ENCODE data around the gene CDC42BPB.

The CDC42BPB gene

DNA sequence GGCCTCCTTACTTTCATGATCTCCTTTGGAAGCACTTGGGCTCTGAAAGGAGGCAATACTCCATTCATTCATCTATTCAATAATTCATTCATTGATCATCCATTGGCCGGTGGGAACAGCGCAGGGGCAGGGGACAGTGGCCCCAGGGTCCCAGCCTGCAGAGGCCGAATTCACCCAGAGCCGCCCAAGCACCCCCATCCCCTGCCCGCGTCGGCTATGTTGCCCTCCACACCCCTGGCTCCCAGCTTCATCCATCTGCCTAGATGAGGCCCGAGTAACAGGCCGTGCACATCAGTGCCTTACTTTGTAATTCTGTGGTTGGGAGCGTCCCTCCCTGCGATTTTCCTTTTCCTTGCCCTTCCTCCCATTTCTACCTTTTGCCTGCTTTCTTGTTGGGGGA, 131.7 kb downstream of the CDC42BPB start:
- TF ChIP-seq, protein P1, sequence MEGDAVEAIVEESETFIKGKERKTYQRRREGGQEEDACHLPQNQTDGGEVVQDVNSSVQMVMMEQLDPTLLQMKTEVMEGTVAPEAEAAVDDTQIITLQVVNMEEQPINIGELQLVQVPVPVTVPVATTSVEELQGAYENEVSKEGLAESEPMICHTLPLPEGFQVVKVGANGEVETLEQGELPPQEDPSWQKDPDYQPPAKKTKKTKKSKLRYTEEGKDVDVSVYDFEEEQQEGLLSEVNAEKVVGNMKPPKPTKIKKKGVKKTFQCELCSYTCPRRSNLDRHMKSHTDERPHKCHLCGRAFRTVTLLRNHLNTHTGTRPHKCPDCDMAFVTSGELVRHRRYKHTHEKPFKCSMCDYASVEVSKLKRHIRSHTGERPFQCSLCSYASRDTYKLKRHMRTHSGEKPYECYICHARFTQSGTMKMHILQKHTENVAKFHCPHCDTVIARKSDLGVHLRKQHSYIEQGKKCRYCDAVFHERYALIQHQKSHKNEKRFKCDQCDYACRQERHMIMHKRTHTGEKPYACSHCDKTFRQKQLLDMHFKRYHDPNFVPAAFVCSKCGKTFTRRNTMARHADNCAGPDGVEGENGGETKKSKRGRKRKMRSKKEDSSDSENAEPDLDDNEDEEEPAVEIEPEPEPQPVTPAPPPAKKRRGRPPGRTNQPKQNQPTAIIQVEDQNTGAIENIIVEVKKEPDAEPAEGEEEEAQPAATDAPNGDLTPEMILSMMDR (IDR thresholded peaks at IDR 0.05; ENCODE audit: low read depth, low read length) = no peak
- no peak overlapping the region for H3K4me3 ChIP-seq (replicated peaks in 1 of 2; ENCODE audit: low read depth in 2 of 2, low read length in 2 of 2)
- DNase-seq (ENCODE audit: low read depth in 2 of 2) = no peak

DNA sequence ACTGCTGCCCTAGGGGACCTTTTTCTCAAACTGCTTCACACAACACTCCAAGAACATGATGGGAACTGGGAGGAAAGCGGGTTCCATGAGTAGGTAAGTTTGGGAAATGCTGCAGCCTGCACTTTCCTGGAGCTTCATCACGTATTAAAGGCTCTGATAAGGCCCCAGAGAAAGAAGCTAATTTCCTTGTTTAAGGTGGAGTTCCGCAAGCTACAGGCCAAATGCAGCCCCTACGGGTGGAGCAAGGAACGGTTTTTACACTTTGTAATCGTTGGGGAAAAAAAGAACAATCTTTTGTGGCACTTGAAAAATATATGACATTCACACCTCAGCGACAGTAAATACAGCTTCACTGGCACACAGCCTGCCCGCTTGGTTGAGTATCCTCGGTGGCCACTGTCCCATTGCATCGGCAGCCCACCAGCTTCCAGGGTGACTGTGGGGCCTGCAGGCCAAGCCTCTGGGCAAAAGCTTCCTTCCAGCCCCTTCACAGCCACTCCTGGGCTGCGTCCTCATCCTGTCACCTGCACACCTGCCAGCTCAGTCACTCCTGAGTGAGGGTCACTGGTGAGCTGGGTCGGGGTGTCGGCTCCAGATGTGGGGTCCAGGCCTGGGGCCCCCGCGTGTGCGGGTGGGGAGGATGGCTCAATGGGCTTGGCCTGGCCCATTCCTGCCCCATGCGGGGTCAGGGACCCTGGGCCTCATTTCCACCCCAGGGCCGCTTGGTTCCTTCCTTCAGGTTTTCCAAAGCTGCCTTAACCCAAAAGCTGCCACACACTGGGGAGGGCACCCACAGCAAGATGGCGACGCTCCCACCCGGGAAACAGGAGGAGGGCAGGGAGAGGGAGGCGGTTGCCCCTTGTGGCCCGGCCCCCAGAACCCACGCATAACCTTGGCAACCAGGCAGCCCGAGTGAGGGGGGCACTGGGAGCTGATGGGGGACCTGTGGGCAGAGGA, 132.4 kb downstream of the CDC42BPB start:
- DNase-seq (ENCODE audit: low read depth in 2 of 2) = no peak
- H3K4me3 ChIP-seq (replicated peaks in 1 of 2; ENCODE audit: low read depth in 2 of 2, low read length in 2 of 2) = no peak overlapping the region
- TF ChIP-seq, protein P1 (IDR thresholded peaks at IDR 0.05; ENCODE audit: low read depth, low read length) = peak; percentile 19

DNA sequence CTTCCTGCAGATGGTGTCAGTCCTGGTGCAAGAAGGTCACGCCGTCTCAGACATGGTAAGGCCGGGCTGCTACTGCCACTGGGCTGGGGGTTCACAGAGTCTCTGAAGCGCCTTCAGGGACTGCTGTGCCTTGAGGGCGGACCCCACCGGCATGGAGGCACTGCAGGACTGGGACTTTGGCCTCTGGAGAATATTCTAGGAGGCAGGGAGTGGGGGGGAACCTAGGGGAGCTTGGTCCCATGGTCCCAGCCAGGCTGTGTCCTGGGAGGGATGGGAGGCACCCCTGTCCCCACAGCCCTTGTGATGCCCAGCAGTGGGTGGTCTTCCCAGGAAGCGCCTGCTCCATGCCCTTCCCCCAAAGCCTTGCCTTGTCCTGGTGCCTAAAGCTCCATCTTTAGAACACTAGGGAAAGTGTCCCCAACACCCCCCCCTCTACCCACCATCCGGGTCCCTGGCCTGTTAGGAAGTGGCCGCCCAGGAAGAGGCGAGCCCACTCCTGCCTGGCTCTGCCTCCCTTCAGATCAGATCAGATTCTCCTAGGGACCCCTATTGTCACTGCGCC, 133.3 kb downstream of the CDC42BPB start:
- DNase-seq (ENCODE audit: low read depth in 2 of 2) = no peak
- TF ChIP-seq, protein P1 (IDR thresholded peaks at IDR 0.05; ENCODE audit: low read depth, low read length) = no peak
- H3K4me3 ChIP-seq (replicated peaks in 1 of 2; ENCODE audit: low read depth in 2 of 2, low read length in 2 of 2) = no peak overlapping the region

DNA sequence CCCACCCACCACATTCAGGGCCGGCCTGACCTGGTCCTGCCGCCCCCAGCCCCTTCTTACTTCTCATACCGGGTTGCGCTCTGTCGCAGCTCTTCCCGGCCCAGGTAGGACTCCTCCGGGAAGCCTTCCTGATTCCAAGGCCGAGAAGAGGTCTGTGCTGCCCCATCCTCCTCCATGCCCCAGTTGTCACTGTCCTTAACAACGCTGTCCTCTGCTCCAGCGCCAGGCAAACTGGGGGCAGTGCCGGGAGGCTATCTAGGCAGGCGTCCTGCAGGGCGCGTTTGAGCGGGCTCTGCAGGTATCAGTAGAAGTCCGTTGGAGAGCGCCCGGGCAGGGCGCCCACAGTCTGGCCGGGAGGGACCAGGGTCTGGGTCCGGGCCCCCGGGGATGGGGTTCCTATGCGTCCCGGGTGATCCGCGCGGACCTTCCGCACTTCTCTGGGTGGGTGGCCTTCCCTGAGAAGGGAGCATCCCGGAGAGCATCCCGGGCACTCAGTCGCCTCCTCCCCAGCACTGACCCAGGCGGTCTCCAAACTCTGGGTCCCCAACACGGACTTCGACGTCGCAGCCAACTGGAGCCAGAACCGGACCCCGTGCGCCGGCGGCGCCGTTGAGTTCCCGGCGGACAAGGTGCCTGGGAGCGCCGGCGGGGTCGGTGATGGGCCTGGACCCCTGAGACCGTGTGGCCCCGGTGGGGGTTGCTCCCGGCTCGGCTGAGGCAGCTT, 134.0 kb downstream of the CDC42BPB start:
- H3K4me3 ChIP-seq (replicated peaks in 1 of 2; ENCODE audit: low read depth in 2 of 2, low read length in 2 of 2) = peak overlapping the region; percentile 34 to 39

DNA sequence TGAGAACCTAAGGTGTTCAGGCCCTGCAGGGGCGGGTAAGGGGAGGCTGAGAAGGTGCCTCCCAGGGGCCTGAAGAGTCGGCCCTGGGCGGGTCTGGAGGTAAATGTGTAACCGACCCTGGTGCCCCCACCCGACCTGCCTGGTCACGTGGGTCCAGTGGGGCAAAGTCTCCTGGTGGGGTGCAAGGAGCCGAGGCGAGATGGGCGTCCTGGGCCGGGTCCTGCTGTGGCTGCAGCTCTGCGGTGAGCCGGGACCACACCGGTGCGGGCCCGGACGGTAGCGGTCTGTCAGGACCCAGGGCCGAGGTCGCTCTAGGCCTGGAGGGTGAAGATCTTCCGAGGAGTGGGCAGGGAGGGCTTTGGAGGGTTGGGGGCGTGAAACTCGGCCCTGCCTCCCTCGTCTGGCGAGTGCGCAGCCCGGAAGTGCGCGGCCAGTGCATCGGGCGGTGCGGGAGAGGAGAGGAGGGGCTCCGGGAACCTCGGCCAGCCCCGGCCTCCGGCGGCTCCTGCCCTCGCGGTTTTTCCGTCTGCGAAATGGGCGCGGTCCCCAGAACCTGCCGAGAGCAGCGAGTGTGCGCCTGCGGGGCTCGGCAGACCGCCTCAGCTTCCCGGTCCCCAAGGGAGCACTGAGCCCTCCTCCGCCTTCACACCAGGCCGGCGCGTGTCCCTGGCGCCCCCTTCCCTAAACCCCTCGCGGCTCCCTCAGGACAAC, 134.7 kb downstream of the CDC42BPB start, which contains the start of gene AMN:
TSS of gene AMN (plus strand) at position 174 of the 711 bp plus-strand sequence. CDS start at position 200, 26 bp downstream.
- peak within 1 kb of the TSS; percentile 34 to 39 for H3K4me3 ChIP-seq (replicated peaks in 1 of 2; ENCODE audit: low read depth in 2 of 2, low read length in 2 of 2)
- DNase-seq (ENCODE audit: low read depth in 2 of 2) = peak in 1 of 2 donors; percentile 14
- TF ChIP-seq, protein P1 (IDR thresholded peaks at IDR 0.05; ENCODE audit: low read depth, low read length) = no peak

More for the DNA sequence above, 134.0 kb downstream of the CDC42BPB start:
- TF ChIP-seq, protein P1 (IDR thresholded peaks at IDR 0.05; ENCODE audit: low read depth, low read length) = no peak
- no peak for DNase-seq (ENCODE audit: low read depth in 2 of 2)

DNA sequence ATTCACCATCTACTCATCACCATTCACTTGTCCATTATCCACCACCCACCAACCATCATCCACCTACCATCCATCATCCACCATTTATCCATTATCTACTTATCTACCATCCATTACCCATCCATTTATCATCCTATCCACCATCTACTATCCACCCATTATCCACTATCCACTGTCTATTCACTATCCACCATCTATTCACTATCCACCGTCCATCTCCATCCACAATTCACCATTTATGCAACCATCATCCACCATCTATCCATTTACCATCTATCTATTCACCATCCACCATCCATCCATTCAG, 136.4 kb downstream of the CDC42BPB start:
- DNase-seq (ENCODE audit: low read depth in 2 of 2) = no peak
- TF ChIP-seq, protein P1 (IDR thresholded peaks at IDR 0.05; ENCODE audit: low read depth, low read length) = no peak
- no peak overlapping the region for H3K4me3 ChIP-seq (replicated peaks in 1 of 2; ENCODE audit: low read depth in 2 of 2, low read length in 2 of 2)

Data from cardiac fibroblast (primary cell).